H1 (cell line): ENCODE measurements around the gene PTPRD. TPM values are rescaled to one million over a fixed set of nuclear protein-coding genes. Genes with fewer than 3 reads are reported as not detected.

Source experiments
- CHD7 ChIP-seq: fragments of 300-600 bp; sonication (generic); IDR thresholded peaks from 2 replicates; pipeline ENCODE4 v1.7.1; 2012; ENCODE audit warnings: low read length, moderate library complexity, mild to moderate bottlenecking, inconsistent platforms; ENCODE audit not compliant: insufficient replicate concordance
- CREB1 ChIP-seq: IDR thresholded peaks from 2 replicates; pipeline ENCODE4 v1.6.1; 2012; ENCODE audit warnings: inconsistent platforms
- EGR1 ChIP-seq: IDR thresholded peaks from 2 replicates; pipeline ENCODE4 v1.6.1; 2011; ENCODE audit warnings: low read depth, low read length, borderline replicate concordance
- KDM4A ChIP-seq: IDR thresholded peaks from one replicate; pipeline ENCODE4 v1.7.1; 2012; ENCODE audit warnings: low read depth, mild to moderate bottlenecking, moderate library complexity, low read length, inconsistent platforms; ENCODE audit not compliant: severe bottlenecking
- RBBP5 ChIP-seq: IDR thresholded peaks from 2 replicates; pipeline ENCODE4 v1.7.1; 2012; ENCODE audit warnings: low read depth, mild to moderate bottlenecking, inconsistent platforms, low read length, moderate library complexity, borderline replicate concordance
- RXRA ChIP-seq: IDR thresholded peaks from 2 replicates; pipeline ENCODE4 v1.6.1; 2011; ENCODE audit warnings: low read depth, mild to moderate bottlenecking, low read length, moderate library complexity; ENCODE audit not compliant: insufficient read depth
- polyA plus RNA-seq, 7 experiments: library from polyadenylated mRNA; depleted of rRNA in 3 of 7; stranded (reverse) in 5 of 7; unstranded in 2 of 7; fragments of >200 nt in 5 of 7; fragments of 200-250 nt in 2 of 7; gene quantifications; 1 replicate in 5 of 7; 2 replicates in 1 of 7; 4 replicates in 1 of 7; pipeline versions ENCODE4 v1.2.1 to v1.2.3, GENCODE V29; 2011 to 2013; ENCODE audit warnings: missing spikeins in 2 of 7, mixed read lengths in 2 of 7
- total RNA-seq: library from RNA; stranded (reverse); fragmentation: NEBNext Ultra II Directional; extraction: Animal tissue kit (Norgen Biotek cat#: 25700); gene quantifications from 2 replicates; pipeline ENCODE4 v1.2.1, GENCODE V29; 2021

PTPRD gene
- total and polyA plus RNA-seq, 2 of the 8 experiments (the other 6 are each of a cell fraction or from before 2014, with no cell fraction given): 17.2 to 77.0 TPM

- TF ChIP-seq CHD7: no peak
- no peak for TF ChIP-seq RBBP5
- TF ChIP-seq EGR1: no peak
- no peak for TF ChIP-seq CREB1
- no peak for TF ChIP-seq RXRA
- no peak for TF ChIP-seq KDM4A
Observed at GRCh38 chr9:9574080-9574479, 1038.7 kb downstream of the PTPRD start (continued).
